RWPE2 (cell line): Measurements from ENCODE around the gene HSPB6.

Source experiments
- ATAC-seq: fragments of 200-7000 bp; cut with Tn5 transposase; 3 replicates; pipeline ENCODE4 v1.9.1; 2021; ENCODE audit warnings: low read depth
- DNase-seq: peaks from one replicate; pipeline ENCODE4 v3.0.0-alpha.2; 2020; ENCODE audit warnings: low spot score
- H3K27ac ChIP-seq: fragments of 450-650 bp; 2 replicates; pipeline ENCODE4 v1.5.1; 2017; ENCODE audit warnings: mild to moderate bottlenecking; ENCODE audit not compliant: poor library complexity, severe bottlenecking
- H3K27me3 ChIP-seq: fragments of 250-450 bp; sonication (Bioruptor Pico); 2 replicates; pipeline ENCODE4 v1.5.1; 2021; ENCODE audit warnings: mild to moderate bottlenecking, moderate library complexity; ENCODE audit not compliant: insufficient read depth, poor library complexity, severe bottlenecking
- H3K36me3 ChIP-seq: fragments of 250-450 bp; sonication (Bioruptor Pico); 2 replicates; pipeline ENCODE4 v1.5.1; 2020; ENCODE audit warnings: low read depth, mild to moderate bottlenecking, moderate library complexity
- H3K4me1 ChIP-seq: fragments of 250-450 bp; sonication (Bioruptor Pico); 2 replicates; pipeline ENCODE4 v1.5.1; 2021; ENCODE audit warnings: mild to moderate bottlenecking, moderate library complexity; ENCODE audit not compliant: insufficient read depth, poor library complexity, severe bottlenecking
- H3K4me3 ChIP-seq: fragments of 250-450 bp; sonication (Bioruptor Pico); 2 replicates; pipeline ENCODE4 v1.5.1; 2021; ENCODE audit warnings: mild to moderate bottlenecking, moderate library complexity; ENCODE audit not compliant: severe bottlenecking
- H3K9me3 ChIP-seq: fragments of 250-450 bp; sonication (Bioruptor Pico); 2 replicates; pipeline ENCODE4 v1.5.1; 2021; ENCODE audit warnings: mild to moderate bottlenecking, moderate library complexity; ENCODE audit not compliant: severe bottlenecking
- CTCF ChIP-seq: fragments of 450-650 bp; IDR thresholded peaks from one replicate; pipeline ENCODE4 v1.5.1; 2017; ENCODE audit warnings: mild to moderate bottlenecking, moderate library complexity; ENCODE audit not compliant: poor library complexity, severe bottlenecking

The HSPB6 gene

DNA sequence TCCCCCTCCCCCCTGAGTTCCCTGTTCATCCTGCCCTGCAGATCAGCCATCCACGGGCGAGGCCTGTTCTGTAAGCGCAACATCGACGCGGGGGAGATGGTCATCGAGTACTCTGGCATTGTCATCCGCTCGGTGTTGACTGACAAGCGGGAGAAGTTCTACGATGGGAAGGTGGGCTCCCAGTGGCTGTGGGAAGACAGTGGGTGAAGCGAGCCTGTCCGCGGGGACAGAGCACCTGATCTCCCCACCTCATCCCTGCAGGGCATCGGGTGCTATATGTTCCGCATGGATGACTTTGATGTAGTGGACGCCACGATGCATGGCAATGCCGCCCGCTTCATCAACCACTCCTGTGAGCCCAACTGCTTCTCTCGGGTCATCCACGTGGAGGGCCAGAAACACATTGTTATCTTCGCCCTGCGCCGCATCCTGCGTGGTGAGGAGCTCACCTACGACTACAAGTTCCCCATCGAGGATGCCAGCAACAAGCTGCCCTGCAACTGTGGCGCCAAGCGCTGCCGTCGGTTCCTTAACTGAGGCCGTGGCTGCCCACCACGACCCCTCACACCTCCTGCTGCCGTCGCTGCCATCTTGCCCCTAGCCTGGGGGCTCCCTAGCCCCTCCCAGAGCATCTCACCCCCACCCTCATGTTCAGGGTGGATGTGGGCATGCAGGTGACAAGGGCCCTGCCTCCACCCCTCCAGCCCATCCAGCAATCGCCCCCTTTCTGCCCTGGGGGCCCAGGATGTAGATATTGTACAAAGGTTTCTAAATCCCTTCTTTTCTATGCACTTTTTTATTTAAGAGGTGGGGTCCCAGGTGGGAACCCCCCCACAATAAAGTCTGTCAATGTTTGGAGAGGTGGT, 18.6 kb downstream of the HSPB6 start:
- no peak for ATAC-seq
- H3K9me3 ChIP-seq, result no peaks in the 10 kb centered on the region
- H3K4me3 ChIP-seq, result no peak overlapping the region
- H3K36me3 ChIP-seq, result peaks cover 49% of the 10 kb centered on the region
- no peak overlapping the region for H3K27ac ChIP-seq
- no peak for TF ChIP-seq CTCF
- H3K4me1 ChIP-seq, result no peaks in the 10 kb centered on the region
- H3K27me3 ChIP-seq, result no peaks in the 10 kb centered on the region
- no peak for DNase-seq

GRCh38 chr19:35736913-35737886, 19.6 kb downstream of the HSPB6 start:
- DNase-seq (no peak), ATAC-seq (no peak)
- H3K4me1 ChIP-seq, result no peaks in the 10 kb centered on the region
- no peak overlapping the region for H3K4me3 ChIP-seq
- H3K9me3 ChIP-seq, result no peaks in the 10 kb centered on the region
- peaks cover 56% of the 10 kb centered on the region for H3K36me3 ChIP-seq
- no peaks in the 10 kb centered on the region for H3K27me3 ChIP-seq
- no peak for TF ChIP-seq CTCF
- H3K27ac ChIP-seq, result no peak overlapping the region

- TF ChIP-seq CTCF, result no peak
- Histone ChIP-seq H3K9me3 (no peaks in the 10 kb centered on the region), H3K27me3 (no peaks in the 10 kb centered on the region), H3K4me3 (no peak overlapping the region), H3K36me3 (peaks cover 80% of the 10 kb centered on the region), H3K4me1 (no peaks in the 10 kb centered on the region), H3K27ac (no peak overlapping the region)
- DNase-seq, result no peak
- no peak for ATAC-seq
Observed at GRCh38 chr19:35734889-35735288, 21.9 kb downstream of the HSPB6 start.

- TF ChIP-seq CTCF, result no peak
- Histone ChIP-seq H3K4me3 (no peak overlapping the region), H3K27me3 (no peaks in the 10 kb centered on the region), H3K36me3 (peaks cover 86% of the 10 kb centered on the region), H3K4me1 (no peaks in the 10 kb centered on the region), H3K27ac (no peak overlapping the region), H3K9me3 (no peaks in the 10 kb centered on the region)
- no peak for DNase-seq
- no peak for ATAC-seq
Observed at GRCh38 chr19:35734273-35734672, 22.6 kb downstream of the HSPB6 start.
